Stomach (tissue), 9 donors: ENCODE results near the gene ZNF385D. TPM values are rescaled to one million over a fixed set of nuclear protein-coding genes. Genes with fewer than 3 reads are reported as not detected.

Source experiments
- DNase-seq, 2 donors: peaks; one replicate each; pipeline versions ENCODE4 v3.0.0 to v3.0.0-alpha.2; 2013 to 2019
- H3K27ac ChIP-seq, 5 donors: fragments of 200-600 bp in 4 of 5; sonication (generic) in 4 of 5; one replicate each; pipeline ENCODE4 v1.5.1; 2013 to 2019; ENCODE audit warnings: mild to moderate bottlenecking in 1 of 5, moderate library complexity in 1 of 5
- H3K27me3 ChIP-seq, 3 donors: fragments of 200-600 bp; sonication (generic); one replicate each; pipeline ENCODE4 v1.5.1; 2017 to 2019; ENCODE audit warnings: mixed run types in 1 of 3
- H3K36me3 ChIP-seq, 4 donors: fragments of 200-600 bp; sonication (generic); 1 replicate in 3 of 4; 2 replicates in 1 of 4; pipeline ENCODE4 v1.5.1; 2016 to 2019
- H3K4me1 ChIP-seq, 4 donors: fragments of 200-600 bp; sonication (generic); one replicate each; pipeline ENCODE4 v1.5.1; 2016 to 2019
- H3K4me3 ChIP-seq, 4 donors: fragments of 200-600 bp; sonication (generic) in 3 of 4; one replicate each; pipeline ENCODE4 v1.5.1; 2016 to 2019; ENCODE audit warnings: mild to moderate bottlenecking in 1 of 4
- H3K9me3 ChIP-seq, 4 donors: fragments of 200-600 bp; sonication (generic); one replicate each; pipeline ENCODE4 v1.5.1; 2016 to 2019
- EP300 ChIP-seq: sonication (generic); formaldehyde crosslinking; IDR thresholded peaks from one replicate; pipeline ENCODE4 v1.6.1; 2017; ENCODE audit warnings: antibody characterized with exemption
- POLR2A ChIP-seq, 4 donors: fragments of 450-650 bp; IDR thresholded peaks; one replicate each; pipeline ENCODE4 v1.6.1; 2016; ENCODE audit warnings: antibody characterized with exemption in 4 of 4, control low read depth in 2 of 4, mild to moderate bottlenecking in 1 of 4, moderate library complexity in 1 of 4
- POLR2AphosphoS5 ChIP-seq, 3 donors: sonication (generic); formaldehyde crosslinking; IDR thresholded peaks; one replicate each; pipeline ENCODE4 v1.6.1; 2016; ENCODE audit warnings: antibody characterized with exemption in 3 of 3
- WGBS, 5 donors: extraction: QIAGEN DNeasy Blood & Tissue Kit in 3 of 5; methylation state at CpG; one replicate each; pipeline versions ENCODE4 v1.1.5 to v1.1.7; 2013 to 2018; 5-methylcytosine and 5-hydroxymethylcytosine counted together
- intact Hi-C: fragments of 100-400 bp; cut with DNase I; formaldehyde crosslinking; loops from one replicate; pipeline ENCODE4 v1.15.1; 2023; ENCODE audit warnings: low total_unique reads
- polyA plus RNA-seq, 3 donors: library from polyadenylated mRNA; stranded (reverse); fragments of 200-250 nt; gene quantifications; one replicate each; pipeline ENCODE4 v1.2.3, GENCODE V29; 2013
- total RNA-seq, 5 donors: library from RNA; depleted of rRNA; stranded (reverse); fragments of >200 nt; gene quantifications; one replicate each; pipeline versions ENCODE4 v1.1.0 to v1.2.3, GENCODE V29; 2014 to 2016
- TF ChIP-seq, protein P1 (sequence below), 7 experiments: fragments of 450-650 bp in 4 of 7; fragments of 200-600 bp in 3 of 7; sonication (generic) in 3 of 7; IDR thresholded peaks; one replicate each; pipeline ENCODE4 v1.5.1; 2016 to 2019; ENCODE audit warnings: antibody characterized with exemption in 7 of 7, control low read depth in 2 of 7, mild to moderate bottlenecking in 1 of 7
- donor health status: healthy with polysubstance abuse.
- donor health status: Bipolar disorder and iron deficiency.
- donor health status: healthy.

Gene ZNF385D
- total and polyA plus RNA-seq, 8 donors: 0.31 to 7.2 (median 0.98) TPM; not detected in 2

DNA sequence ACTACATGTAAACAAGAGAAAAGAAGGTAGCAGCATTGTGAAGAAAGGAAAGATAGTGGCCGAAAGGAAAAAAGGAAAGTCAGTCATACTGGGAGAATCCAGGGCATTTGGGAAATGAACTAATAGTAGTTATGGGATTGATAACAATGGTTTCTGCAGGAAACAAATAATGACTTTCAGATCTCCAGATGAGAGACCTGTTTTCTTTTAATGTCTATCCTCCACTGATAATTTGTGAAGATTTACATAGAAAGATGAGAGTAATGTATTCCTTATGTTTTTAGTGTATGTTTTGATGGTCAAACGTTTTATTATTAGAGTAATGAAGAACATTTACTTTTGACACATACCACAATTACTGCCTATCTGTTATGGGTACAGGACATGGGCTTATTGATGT lies 15.0 kb upstream of the ZNF385D start:
- 53 to 69% (median 65%) methylated on average over 2 of the region's 2 CpGs for WGBS, 5 donors

DNA sequence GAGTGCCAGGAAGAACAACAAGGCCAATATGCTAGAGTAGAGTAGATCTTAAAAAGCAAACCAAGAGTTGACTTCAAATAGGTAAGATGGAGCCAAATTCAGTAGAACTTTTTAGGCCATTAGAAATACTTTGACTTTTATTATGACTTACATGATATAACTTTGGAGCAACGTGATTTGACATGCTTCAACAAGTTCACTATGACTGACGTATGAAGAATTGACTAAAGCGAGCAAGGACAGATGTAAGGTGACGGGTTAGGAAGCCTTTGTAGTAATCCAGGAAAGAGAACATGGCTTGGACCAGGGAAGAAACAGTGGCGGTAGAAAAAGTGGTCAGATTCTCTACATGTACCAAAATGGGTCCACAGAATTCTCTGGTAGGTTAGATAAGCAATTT lies 4.9 kb upstream of the ZNF385D start:
- H3K36me3 ChIP-seq: no peaks in the 10 kb centered on the region
- intact Hi-C loops: no loop called here
- no peak overlapping the region for H3K4me3 ChIP-seq
- 69 to 85% (median 70%) methylated on average over 5 of the region's 5 CpGs for WGBS, 5 donors
- H3K4me1 ChIP-seq: peaks cover 0 to 10% (median 5%) of the 10 kb centered on the region in 4 donors
- H3K9me3 ChIP-seq: no peaks in the 10 kb centered on the region
- DNase-seq: no peak
- no peaks in the 10 kb centered on the region for H3K27me3 ChIP-seq
- TF ChIP-seq, protein P1, sequence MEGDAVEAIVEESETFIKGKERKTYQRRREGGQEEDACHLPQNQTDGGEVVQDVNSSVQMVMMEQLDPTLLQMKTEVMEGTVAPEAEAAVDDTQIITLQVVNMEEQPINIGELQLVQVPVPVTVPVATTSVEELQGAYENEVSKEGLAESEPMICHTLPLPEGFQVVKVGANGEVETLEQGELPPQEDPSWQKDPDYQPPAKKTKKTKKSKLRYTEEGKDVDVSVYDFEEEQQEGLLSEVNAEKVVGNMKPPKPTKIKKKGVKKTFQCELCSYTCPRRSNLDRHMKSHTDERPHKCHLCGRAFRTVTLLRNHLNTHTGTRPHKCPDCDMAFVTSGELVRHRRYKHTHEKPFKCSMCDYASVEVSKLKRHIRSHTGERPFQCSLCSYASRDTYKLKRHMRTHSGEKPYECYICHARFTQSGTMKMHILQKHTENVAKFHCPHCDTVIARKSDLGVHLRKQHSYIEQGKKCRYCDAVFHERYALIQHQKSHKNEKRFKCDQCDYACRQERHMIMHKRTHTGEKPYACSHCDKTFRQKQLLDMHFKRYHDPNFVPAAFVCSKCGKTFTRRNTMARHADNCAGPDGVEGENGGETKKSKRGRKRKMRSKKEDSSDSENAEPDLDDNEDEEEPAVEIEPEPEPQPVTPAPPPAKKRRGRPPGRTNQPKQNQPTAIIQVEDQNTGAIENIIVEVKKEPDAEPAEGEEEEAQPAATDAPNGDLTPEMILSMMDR (IDR thresholded peaks at IDR 0.05): no peak
- TF ChIP-seq POLR2AphosphoS5 (IDR thresholded peaks at IDR 0.05): no peak
- no peak for TF ChIP-seq POLR2A (IDR thresholded peaks at IDR 0.05)
- TF ChIP-seq EP300: no peak
- no peak overlapping the region for H3K27ac ChIP-seq

More for the DNA sequence above, 15.0 kb upstream of the ZNF385D start:
- H3K36me3 ChIP-seq: no peaks in the 10 kb centered on the region
- intact Hi-C loops: no loop called here
- no peak overlapping the region for H3K4me3 ChIP-seq
- TF ChIP-seq POLR2AphosphoS5 (IDR thresholded peaks at IDR 0.05) (no peak), POLR2A (IDR thresholded peaks at IDR 0.05) (no peak), EP300 (no peak)
- TF ChIP-seq, protein P1 (IDR thresholded peaks at IDR 0.05): no peak
- H3K4me1 ChIP-seq: no peaks in the 10 kb centered on the region
- DNase-seq: no peak
- no peak overlapping the region for H3K27ac ChIP-seq
- no peaks in the 10 kb centered on the region for H3K27me3 ChIP-seq
- peaks cover 0 to 3% (median 0%) of the 10 kb centered on the region in 4 donors for H3K9me3 ChIP-seq

DNA sequence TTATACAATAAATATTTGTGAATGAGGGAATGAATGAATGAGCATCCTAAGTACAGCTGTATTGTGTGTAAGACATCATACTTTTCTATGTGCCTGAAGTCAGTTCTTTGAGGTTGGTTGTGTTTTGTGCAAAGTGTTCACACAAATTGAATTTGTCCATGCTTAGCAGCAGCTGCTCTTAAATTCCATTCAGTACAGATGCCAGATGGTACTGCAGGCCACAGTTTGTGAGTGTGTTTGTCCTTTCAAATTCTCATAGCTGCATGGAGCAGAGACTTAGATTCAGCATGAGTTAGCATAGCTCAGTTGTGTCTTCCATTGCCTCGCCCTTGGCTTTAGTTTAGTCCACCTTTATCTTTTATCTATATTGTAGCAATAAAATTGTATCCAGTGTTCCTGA lies 3.8 kb upstream of the ZNF385D start:
- H3K4me1 ChIP-seq: peaks cover 0 to 21% (median 13%) of the 10 kb centered on the region in 4 donors
- no peak for TF ChIP-seq EP300
- TF ChIP-seq POLR2AphosphoS5 (IDR thresholded peaks at IDR 0.05): no peak
- TF ChIP-seq POLR2A (IDR thresholded peaks at IDR 0.05): no peak
- TF ChIP-seq, protein P1 (IDR thresholded peaks at IDR 0.05): no peak
- H3K27me3 ChIP-seq: no peaks in the 10 kb centered on the region
- intact Hi-C loops: no loop called here
- H3K36me3 ChIP-seq: no peaks in the 10 kb centered on the region
- WGBS, 5 donors: 69 to 86% (median 78%) methylated on average over 1 of the region's 1 CpG
- H3K27ac ChIP-seq: no peak overlapping the region
- H3K4me3 ChIP-seq: no peak overlapping the region
- DNase-seq: peak in 1 of 2 donors; percentile 14
- H3K9me3 ChIP-seq: no peaks in the 10 kb centered on the region

DNA sequence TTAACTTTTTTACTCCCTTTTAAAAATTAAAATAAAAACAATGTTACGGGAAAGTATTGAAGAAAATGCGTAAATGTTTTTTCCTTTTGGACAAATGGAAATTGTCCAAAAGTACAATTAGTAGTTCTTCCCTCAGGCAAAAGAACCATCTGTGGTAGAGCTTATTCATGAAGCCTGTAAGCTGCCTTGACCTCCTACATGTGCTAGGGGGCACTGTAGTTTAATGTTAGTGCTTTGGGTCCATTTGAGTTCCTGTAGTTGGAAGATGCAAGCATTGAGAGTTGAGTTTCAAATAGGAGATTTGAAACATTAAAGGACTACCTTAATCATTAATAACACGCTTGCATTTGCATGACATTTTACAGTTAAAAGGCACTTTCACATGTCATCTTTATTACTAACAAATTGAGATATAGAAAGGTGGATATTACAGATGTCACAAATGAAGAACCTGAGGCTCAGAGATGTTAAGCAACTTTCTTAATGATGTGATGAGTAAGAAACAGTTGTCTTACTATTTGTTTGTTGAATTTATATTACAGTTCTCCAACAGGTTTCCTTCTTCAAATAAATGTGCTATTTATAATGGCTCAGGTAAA lies 1.8 kb upstream of the ZNF385D start:
- no peak overlapping the region for H3K27ac ChIP-seq
- TF ChIP-seq, protein P1 (IDR thresholded peaks at IDR 0.05): peak in 4 of 7 experiments; percentile 23 to 39 (median 29)
- TF ChIP-seq EP300: no peak
- peaks cover 0 to 26% (median 14%) of the 10 kb centered on the region in 4 donors for H3K4me1 ChIP-seq
- 36 to 40% (median 38%) methylated on average over 3 of the region's 3 CpGs for WGBS, 5 donors
- H3K36me3 ChIP-seq: no peaks in the 10 kb centered on the region
- intact Hi-C loops: no loop called here
- no peaks in the 10 kb centered on the region for H3K9me3 ChIP-seq
- no peaks in the 10 kb centered on the region for H3K27me3 ChIP-seq
- DNase-seq: peak in 1 of 2 donors; percentile 72
- H3K4me3 ChIP-seq: no peak overlapping the region
